Measurements from ENCODE around the gene SEC61B.
"Not testable (repeated sequence)": the region's sequence is repeated elsewhere in the genome, so short reads cannot be mapped to it uniquely, and the experiment has no call there.

The SEC61B gene

DNA sequence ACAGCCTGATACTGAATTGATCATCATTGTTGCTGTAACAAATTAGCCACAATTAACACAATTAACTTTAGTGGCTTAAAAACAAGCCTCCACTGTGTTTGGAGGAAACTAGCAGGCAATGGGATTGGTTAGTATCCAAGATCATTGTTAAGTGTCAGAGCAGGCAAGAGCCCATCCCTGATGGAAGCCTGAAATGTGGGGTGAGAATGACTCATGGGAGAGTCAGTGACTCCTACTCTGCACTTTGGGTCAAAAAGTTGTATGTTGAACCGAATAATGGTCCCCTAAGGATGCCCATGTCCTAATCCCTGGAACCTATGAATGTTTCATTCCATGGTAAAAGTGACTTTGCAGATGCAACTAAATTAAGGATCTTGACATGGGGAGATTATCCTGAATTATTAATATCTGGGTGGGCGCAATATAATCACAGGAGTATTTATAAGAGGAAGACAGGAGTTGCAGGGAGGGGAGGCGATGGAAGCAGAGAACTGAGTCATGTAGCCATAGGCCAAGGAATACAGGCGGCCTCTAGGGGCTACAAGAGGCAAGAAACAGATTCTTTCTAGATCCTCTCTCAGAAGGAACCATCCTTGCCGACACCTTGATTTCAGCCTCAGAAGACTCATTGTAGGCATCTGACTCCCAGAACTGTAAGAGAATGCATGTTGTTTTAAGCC, 29.2 kb upstream of the SEC61B start:
- no peak for DNase-seq

DNA sequence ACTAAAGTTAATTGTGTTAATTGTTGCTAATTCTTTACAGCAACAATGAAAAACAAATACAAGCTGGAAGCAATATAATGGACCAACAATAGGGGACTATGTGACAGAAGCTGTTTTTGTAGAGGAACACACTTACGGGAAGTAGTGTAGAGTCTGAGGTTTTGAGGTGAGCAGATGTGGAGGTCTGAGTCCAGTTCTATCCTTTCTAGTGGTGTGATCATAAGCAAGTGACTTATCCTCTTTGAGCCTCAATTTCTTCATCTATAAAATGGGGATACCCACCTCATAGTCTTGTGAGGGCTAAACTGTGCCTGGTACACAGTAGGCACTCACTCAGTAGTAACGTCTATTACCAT, 28.6 kb upstream of the SEC61B start:
- no peak for DNase-seq

DNA sequence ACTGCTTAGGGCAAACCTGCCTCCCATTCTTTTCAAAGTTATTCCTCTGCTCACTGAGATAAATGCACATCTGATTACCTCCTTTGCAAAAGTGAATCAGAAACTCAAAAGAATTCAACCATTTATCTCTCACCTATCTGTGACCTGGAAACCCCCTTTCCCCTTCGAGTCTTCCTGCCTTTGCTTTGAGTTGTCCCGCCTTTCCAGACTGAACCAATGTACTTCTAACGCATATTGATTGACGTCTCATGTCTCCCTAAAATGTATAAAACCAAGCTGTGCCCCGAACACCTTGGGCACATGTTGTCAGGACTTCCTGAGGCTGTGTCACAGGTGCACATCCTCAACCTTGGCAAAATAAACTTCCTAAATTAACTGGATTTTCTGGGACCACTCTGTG, 25.6 kb upstream of the SEC61B start:
- DNase-seq: not testable (repeated sequence)

DNA sequence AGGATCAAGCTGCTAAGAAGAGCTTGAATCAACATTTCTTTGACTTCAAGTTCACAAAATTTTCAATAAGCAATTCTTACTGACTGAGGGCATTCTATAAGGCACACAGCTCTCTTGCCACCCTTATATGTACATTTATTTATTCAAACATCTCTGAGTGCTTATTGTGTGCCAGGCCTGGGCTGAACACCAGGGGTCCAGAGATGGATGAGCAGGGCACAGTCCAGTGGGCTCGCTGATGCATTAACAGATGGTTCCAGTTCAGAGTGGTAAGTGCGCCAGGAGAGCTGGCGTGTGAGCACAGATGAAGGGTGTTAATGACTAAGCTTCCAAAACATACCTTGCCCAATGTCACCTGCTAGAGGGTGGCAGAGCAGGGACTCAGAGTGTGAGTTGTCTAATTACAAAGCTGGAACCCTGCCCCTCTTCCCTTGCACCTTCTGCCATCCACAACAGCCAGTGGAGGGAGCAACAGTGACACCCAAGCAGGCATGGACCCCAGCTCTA, 24.9 kb upstream of the SEC61B start:
- DNase-seq: no peak

DNA sequence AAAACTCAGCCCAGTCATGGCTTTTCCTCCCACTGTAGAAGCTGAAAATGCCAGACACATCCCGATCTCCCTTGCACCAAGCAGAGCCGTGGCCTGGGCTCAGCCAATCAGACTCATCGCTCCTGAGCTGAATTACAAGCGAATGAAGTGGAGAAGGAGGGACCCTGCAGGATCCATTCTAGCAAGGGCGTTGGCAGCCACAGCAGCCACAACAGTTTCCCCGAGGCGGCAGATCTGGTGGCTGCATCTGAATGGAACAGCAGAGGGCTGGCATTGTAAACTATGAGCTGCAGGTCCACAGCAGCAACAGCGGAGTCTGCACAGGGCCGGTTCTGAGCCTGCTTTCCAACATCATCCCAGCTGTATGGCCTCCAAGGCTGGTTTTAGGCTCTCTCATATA, 24.1 kb upstream of the SEC61B start:
- DNase-seq: no peak

GRCh38 chr9:99199938-99200539, 22.0 kb upstream of the SEC61B start:
- no peak for DNase-seq

- DNase-seq: no peak
These were observed 20.5 kb upstream of the SEC61B start for GRCh38 chr9:99201603-99202002.

GRCh38 chr9:99210572-99210971, 11.5 kb upstream of the SEC61B start:
- DNase-seq: no peak

DNA sequence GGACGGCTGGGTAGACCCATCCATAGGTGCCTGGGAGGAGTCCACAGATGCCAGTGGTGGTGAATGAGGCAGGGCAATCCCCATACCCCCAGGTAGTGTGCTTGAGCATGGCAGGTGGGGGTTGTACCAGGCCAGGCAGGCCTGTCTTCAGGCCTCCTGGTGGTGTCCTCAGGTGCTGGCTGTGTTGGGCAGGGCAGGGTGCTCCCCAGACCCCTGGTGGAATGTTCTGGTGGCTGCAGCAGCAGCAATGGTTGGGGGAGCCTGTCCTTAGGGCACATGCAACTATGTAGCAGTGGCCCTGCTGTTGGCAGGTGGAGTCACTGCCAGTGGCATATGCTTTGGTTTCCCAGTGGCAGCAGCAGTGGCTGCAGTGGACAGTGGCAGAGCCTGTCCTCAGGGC, 10.3 kb upstream of the SEC61B start:
- DNase-seq: no peak

GRCh38 chr9:99213197-99213596, 8.9 kb upstream of the SEC61B start:
- no peak for DNase-seq

DNA sequence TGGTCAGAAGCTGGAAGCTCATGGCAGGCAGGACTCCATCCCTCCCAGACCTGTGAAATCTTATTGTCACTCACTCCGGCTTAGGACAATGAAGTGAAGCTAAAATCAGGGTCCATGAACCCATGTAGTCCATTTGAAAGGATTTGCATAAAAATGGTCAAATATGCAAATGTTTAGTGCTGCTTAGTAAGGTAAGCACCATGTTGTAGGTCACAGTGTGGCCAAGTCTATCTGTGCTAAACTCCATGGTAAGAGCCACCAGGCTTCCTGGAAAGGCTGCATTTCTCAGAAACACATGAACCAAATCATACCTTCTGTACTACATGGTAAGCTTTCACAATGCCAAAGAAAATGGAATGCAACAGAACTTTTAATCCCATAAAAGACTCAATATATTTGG, 6.0 kb upstream of the SEC61B start:
- no peak for DNase-seq

DNA sequence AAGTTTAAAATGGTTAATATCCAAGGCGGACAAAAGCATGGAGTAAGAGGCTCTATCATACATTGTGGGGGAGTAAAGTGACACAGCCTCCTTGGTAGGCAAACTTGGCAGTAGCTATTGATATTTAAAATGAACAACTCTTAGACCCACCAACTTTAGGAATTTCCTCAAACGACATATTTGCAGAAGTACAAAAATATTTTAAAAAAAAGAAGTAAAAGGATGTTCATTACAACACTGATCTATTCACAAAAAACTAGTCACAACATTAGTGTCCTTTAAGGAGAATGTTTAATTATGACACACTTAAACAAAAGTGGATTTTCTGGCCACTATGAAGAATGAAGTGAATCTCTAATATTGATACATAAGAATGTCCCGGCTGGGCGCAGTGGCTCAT, 2.1 kb upstream of the SEC61B start:
- DNase-seq: no peak

DNA sequence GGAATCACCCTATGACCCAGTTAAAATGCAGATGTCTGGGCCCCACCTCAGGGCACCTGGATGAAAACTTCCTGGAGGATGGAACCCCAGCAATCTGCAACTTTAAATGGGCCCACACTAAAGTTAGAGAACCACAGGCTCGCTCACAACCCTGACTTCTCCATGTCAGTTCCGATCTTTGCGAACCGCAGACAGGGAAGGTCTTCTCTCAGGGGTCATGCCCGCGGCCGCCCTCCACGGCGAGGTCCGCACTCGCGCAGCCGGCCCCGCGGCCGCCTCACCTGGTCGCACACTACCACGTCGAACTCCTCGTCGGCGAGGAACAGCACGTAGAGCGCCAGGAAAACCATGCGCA, 839 bp upstream of the SEC61B start:
- no peak for DNase-seq

GRCh38 chr9:99222416-99223270, 561 bp downstream of the SEC61B start:
- no peak for DNase-seq

DNA sequence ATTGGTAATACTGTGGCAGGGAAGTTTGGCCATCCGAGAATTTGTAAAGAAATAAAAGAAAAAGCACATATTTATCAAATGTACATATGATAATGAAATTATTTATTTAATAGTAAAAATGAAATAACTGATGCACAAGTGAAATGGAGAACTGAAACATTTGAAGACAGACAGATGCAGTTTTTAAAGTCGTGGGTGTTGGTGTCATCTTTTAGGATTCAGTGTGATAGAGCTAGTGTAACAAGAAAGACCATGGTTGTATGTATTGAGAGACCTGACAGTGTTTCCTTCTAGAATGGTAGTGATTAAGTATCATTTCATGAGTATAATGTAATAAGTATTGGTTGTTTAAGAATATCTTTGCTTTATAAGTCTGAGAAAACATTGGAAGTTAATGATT, 2.4 kb downstream of the SEC61B start:
- DNase-seq: no peak

- no peak for DNase-seq
These were observed 4.0 kb downstream of the SEC61B start for GRCh38 chr9:99226054-99226453.

DNA sequence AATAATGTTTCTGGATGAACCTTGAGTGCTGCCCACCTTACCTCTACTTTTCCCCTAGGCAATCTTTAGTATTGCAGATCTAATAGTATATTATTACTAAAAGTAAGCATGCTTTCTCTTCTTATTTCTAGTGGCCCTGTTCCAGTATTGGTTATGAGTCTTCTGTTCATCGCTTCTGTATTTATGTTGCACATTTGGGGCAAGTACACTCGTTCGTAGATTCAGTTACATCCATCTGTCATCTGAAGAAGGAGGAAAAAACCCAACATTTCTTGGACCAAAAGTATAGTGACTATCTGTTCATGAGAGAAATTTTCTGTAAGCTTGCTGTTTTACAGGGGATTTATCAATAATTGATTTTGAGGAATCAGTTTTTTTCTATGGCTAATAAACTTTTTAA, 8.1 kb downstream of the SEC61B start:
- no peak for DNase-seq

GRCh38 chr9:99231711-99232110, 9.6 kb downstream of the SEC61B start:
- no peak for DNase-seq

DNA sequence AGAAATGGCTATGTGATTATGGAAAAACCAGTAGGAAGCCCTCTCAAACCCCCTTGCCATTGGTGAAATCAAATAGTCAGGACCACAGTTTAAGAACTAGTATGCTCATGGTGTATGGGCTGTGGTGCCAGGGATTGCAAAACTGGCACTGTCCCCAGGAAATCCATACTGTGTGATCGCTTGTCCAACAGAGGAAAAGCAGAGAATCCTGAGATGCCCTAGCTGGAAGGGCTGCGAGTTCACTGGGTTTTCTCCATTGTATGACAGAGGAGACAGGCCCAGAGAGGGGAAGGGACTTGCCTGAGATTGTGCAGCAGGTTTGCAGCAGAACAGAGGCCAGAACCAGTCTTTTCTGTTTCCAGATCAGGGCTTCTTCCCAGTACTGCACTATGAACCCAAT, 12.5 kb downstream of the SEC61B start:
- DNase-seq: no peak

- no peak for DNase-seq
These were observed 13.0 kb downstream of the SEC61B start for GRCh38 chr9:99235069-99235468.

- no peak for DNase-seq
These were observed 14.0 kb downstream of the SEC61B start for GRCh38 chr9:99235926-99236634.

DNA sequence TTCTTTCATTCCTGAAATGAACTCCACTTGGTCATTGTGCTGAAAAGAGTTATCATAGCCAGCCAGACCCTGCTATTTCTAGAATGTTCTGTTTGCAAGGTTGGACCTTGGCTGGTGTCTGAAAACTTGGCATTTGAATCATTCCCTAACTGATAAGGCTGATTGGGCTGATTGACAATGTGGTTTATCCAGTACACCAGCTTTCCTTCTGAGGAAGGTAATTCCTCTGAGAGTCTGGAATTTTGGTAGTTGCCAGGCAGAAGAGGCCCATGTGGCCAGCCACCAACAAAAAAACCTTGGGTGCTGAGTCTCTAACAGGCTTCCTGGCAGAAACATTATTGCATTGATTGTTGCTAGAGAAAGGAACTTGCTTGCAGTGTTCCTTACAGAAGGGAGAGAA, 15.3 kb downstream of the SEC61B start:
- no peak for DNase-seq

GRCh38 chr9:99237849-99238248, 15.8 kb downstream of the SEC61B start:
- DNase-seq: not testable (repeated sequence)

- DNase-seq: no peak
These were observed 16.2 kb downstream of the SEC61B start for GRCh38 chr9:99238331-99238730.
